ENCODE data around the gene PHACTR4.
"Not testable (repeated sequence)": the region's sequence is repeated elsewhere in the genome, so short reads cannot be mapped to it uniquely, and the experiment has no call there.

The PHACTR4 gene

DNA sequence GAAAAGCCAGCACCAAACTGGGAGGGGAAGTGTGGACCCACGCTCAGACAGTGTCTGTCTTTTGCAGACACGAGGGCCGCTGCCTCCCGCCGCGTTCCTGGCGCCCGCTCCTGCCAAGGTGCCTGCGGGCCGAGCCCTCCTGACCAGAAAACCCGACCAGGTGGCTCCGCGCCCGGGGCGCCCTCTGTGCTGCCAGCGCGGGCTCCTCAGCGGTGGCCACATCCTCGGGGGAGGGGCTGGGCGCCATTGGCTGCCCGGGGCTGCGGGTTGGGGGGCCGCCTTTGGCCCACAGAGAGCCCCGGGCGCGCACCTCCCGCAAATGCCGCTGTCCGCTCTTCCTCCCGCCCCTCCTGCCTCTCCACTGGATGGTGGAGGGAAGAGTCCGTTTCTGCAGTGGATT, 160.9 kb downstream of the PHACTR4 start:
- DNase-seq, result no peak

DNA sequence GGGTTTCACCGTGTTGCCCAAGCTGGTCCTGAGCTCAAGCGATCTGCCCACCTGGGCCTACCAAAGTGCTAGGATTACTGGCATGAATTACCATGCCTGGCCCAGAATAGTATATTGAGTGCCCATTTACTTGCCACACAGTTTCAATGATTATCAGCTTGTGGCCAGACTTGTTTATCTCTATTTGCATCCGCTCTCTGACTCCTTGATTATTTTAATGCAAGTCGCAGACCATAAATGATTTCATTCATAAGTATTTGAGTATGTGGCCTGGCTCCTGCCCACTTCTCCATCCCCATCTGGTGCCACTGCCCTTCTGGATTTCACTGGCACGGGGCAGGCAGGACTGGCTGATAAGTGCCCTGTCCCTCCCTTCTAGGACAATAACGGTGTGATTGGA, 165.1 kb downstream of the PHACTR4 start:
- DNase-seq, result no peak

GRCh38 chr1:28535180-28535579, 165.6 kb downstream of the PHACTR4 start:
- no peak for DNase-seq

DNA sequence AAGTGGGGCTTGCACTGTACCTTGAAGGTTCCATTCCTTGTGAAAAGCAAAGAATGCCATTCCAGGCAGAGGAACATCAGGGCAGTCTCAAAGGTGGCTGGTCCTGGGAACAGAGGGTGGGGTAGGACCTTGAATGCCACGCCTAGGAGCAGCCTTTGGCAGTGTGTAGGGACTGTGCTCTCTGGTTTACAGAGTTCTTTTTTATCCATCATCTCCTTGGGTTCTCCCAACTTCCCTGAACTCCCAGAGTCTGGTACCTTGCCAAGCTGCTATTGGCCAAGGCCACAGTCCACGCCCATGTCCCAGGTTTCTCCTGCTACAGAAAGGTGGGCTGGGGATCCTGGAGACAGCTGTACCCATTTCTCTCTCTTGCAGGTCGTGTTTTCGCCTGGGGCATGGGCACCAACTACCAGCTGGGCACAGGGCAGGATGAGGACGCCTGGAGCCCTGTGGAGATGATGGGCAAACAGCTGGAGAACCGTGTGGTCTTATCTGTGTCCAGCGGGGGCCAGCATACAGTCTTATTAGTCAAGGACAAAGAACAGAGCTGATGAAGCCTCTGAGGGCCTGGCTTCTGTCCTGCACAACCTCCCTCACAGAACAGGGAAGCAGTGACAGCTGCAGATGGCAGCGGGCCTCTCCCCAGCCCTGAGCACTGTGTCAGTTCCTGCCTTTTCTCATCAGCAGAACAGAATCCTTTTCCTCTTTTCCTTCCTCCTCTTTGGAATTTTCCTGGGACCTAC, 168.1 kb downstream of the PHACTR4 start:
- DNase-seq, result no peak

DNA sequence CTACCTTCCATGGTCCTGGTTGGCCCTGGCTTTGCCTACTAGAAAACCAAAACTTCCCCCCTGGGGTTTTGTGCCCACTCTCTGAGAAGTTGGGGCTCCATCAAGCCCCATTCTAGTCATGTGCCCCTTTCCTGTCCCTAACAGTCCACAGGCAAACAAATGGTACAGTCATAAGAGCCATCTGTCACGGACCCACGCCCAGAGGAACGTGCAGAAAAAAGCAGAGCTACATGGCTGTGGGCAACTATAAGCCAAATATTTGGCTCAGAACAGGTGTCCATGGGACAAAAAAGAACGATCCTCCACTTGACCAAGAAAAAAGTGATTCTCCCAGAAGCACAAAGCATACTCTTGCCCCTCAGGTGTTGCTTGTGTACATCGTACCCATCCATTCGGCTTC, 168.7 kb downstream of the PHACTR4 start:
- no peak for DNase-seq

- no peak for DNase-seq
Measured at GRCh38 chr1:28540651-28541050, 171.1 kb downstream of the PHACTR4 start.

DNA sequence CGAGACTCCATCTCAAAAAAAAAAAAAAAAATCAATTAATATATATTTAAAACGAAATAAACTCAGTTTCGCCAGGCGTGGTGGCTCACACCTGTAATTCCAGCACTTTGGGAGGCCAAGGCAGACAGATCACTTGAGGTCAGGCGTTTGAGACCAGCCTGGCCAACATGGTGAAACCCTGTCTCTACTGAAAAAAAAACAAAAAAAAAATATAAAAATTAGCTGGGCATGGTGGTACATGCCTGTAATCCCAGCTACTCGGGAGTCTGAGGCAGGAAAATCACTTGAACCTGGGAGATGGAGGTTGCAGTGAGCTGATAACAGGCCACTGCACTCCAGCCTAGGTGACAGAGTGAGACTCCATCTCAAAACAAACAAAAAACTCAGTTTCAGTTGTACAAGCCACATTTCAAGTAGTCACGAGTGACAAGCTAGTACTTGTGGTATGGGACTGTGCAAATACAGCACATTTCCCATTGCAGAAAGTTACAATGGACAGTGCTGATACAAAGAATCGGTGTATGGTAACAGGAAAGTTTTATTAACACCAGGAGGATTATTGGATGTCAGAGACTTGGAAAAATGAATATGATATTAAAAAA, 172.0 kb downstream of the PHACTR4 start:
- DNase-seq, result not testable (repeated sequence)

DNA sequence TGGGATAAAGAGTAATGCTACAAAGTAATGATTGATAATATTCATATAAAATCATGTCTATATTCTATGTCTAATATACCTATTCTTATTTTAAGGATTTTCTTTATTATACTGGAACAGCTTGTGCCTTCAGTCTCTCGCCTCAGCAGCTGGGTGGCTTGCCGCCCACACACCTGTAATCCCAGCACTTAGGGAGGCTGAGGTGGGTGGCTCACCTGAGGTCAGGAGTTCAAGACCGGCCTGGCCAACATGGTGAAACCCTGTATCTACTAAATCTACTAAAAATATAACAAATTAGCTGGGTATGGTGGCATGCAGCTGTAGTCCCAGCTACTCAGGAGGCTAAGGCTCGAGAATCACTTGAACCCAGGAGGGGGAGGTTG, 175.7 kb downstream of the PHACTR4 start:
- DNase-seq, result no peak

- DNase-seq, result no peak
Measured at GRCh38 chr1:28548318-28548717, 178.8 kb downstream of the PHACTR4 start.

Measured in DMS79 (cell line).